Ovary (tissue), 3 donors: Measurements from ENCODE around the gene GPR183.

Experiments
- CTCF ChIP-seq, 3 donors: fragments of 450-650 bp in 2 of 3; fragments of 200-600 bp in 1 of 3; IDR thresholded peaks; one replicate each; pipeline versions ENCODE4 v1.5.1 to v1.8.0; 2016 to 2022; ENCODE audit warnings: antibody characterized with exemption in 3 of 3, mild to moderate bottlenecking in 1 of 3
- POLR2A ChIP-seq: fragments of 450-650 bp; IDR thresholded peaks from one replicate; pipeline ENCODE4 v1.6.1; 2017; ENCODE audit warnings: antibody characterized with exemption, mild to moderate bottlenecking, moderate library complexity
- donor health status: DM: no; HTN: no; CAD: no.

- no peak for TF ChIP-seq CTCF (IDR thresholded peaks at IDR 0.05)
- TF ChIP-seq POLR2A, result no peak
Observed at GRCh38 chr13:99304541-99304940, 2.7 kb downstream of the GPR183 start.
